Lung (tissue), 12 donors: ENCODE data around the gene FEN1. TPM values are rescaled to one million over a fixed set of nuclear protein-coding genes. Genes with fewer than 3 reads are reported as not detected.

Source experiments
- ATAC-seq: fragments of 200-7000 bp; cut with Tn5 transposase; one replicate; pipeline ENCODE4 v1.9.1; 2020; ENCODE audit warnings: moderate number of reproducible peaks; ENCODE audit not compliant: insufficient read depth, low FRiP score
- DNase-seq, 3 donors: peaks; one replicate each; pipeline ENCODE4 v3.0.0-alpha.2; 2013 to 2017
- H3K27ac ChIP-seq, 2 donors: one replicate each; pipeline ENCODE4 v1.5.1; 2013; ENCODE audit warnings: mild to moderate bottlenecking in 2 of 2, moderate library complexity in 2 of 2, control low read depth in 1 of 2, inconsistent platforms in 1 of 2, low read depth in 1 of 2, low read length in 1 of 2
- H3K27me3 ChIP-seq, 3 donors: one replicate each; pipeline ENCODE4 v1.5.1; 2013; ENCODE audit warnings: low read length in 2 of 3; ENCODE audit not compliant: control insufficient read depth in 3 of 3, insufficient read depth in 3 of 3
- H3K36me3 ChIP-seq, 4 donors: one replicate each; pipeline ENCODE4 v1.5.1; 2013; ENCODE audit warnings: low read length in 4 of 4, mild to moderate bottlenecking in 1 of 4, moderate library complexity in 1 of 4; ENCODE audit not compliant: control insufficient read depth in 4 of 4, insufficient read depth in 4 of 4
- H3K4me1 ChIP-seq, 5 donors: one replicate each; pipeline ENCODE4 v1.5.1; 2013; ENCODE audit warnings: low read length in 5 of 5, mild to moderate bottlenecking in 2 of 5, moderate library complexity in 1 of 5; ENCODE audit not compliant: control insufficient read depth in 5 of 5, insufficient read depth in 5 of 5
- H3K4me3 ChIP-seq: one replicate; pipeline ENCODE4 v1.5.1; 2013; ENCODE audit warnings: mild to moderate bottlenecking, control low read depth, moderate library complexity
- H3K9ac ChIP-seq, 2 donors: one replicate each; pipeline ENCODE4 v1.5.1; 2013; ENCODE audit warnings: low read length in 2 of 2, control low read depth in 1 of 2; ENCODE audit not compliant: insufficient read depth in 1 of 2
- H3K9me3 ChIP-seq, 4 donors: one replicate each; pipeline ENCODE4 v1.5.1; 2013; ENCODE audit warnings: low read length in 3 of 4, mild to moderate bottlenecking in 1 of 4, moderate library complexity in 1 of 4; ENCODE audit not compliant: control insufficient read depth in 4 of 4, insufficient read depth in 3 of 4
- CTCF ChIP-seq: IDR thresholded peaks from 2 replicates; pipeline ENCODE4 v1.5.1; 2012; ENCODE audit warnings: mild to moderate bottlenecking; ENCODE audit errors: control extremely low read depth, extremely low read depth
- WGBS, 2 donors: extraction: QIAGEN DNeasy Blood & Tissue Kit; methylation state at CpG; one replicate each; pipeline ENCODE4 v1.1.7; 2013; 5-methylcytosine and 5-hydroxymethylcytosine counted together
- polyA plus RNA-seq, 2 donors: library from polyadenylated mRNA; stranded (reverse); fragments of 200-250 nt; gene quantifications; one replicate each; pipeline ENCODE4 v1.2.1, GENCODE V29; 2013
- total RNA-seq, 2 donors: library from RNA; depleted of rRNA in 1 of 2; stranded (reverse); fragments of >200 nt in 1 of 2; gene quantifications; one replicate each; pipeline ENCODE4 v1.2.1, GENCODE V29; 2014 to 2021
- donor health status: control.
- donor health status: control.
- donor health status: Bipolar disorder and iron deficiency.
- donor health status: healthy.
- donor health status: DM: yes; HTN: yes; CAD: no.

Gene FEN1
- total and polyA plus RNA-seq, 4 donors, result 6.4 to 13.2 (median 10.2) TPM

- H3K27me3 ChIP-seq, result no peaks in the 10 kb centered on the region
- H3K27ac ChIP-seq, result peak within 1 kb of the TSS; percentile 96 to 98
- peak within 1 kb of the TSS; percentile 69 for H3K4me3 ChIP-seq
- WGBS, 2 donors, result 0 to 1% methylated on average over 69 to 73 of the region's 73 CpGs
- TF ChIP-seq CTCF, result peak; percentile 60
- DNase-seq (peak; percentile 95 to 97 (median 97)), ATAC-seq (peak; percentile 63)
- H3K36me3 ChIP-seq, result peaks cover 3 to 14% (median 7%) of the 10 kb centered on the region in 4 donors
- H3K9me3 ChIP-seq, result no peaks in the 10 kb centered on the region
- peak within 1 kb of the TSS; percentile 73 to 94 for H3K9ac ChIP-seq
- peaks cover 0 to 14% (median 2%) of the 10 kb centered on the region in 5 donors for H3K4me1 ChIP-seq
Measured at GRCh38 chr11:61816736-61817455, 24.2 kb downstream of the FEN1 start, which contains the start of gene FADS1. FADS1 (minus strand) TSS chr11:61817003; CDS start chr11:61816929, 74 bp downstream.

- Histone ChIP-seq H3K36me3 (peaks cover 0 to 7% (median 1%) of the 10 kb centered on the region in 4 donors), H3K4me1 (peaks cover 0 to 14% (median 2%) of the 10 kb centered on the region in 5 donors), H3K9ac (peak overlapping the region in 1 of 2 donors; percentile 65), H3K9me3 (no peaks in the 10 kb centered on the region), H3K4me3 (no peak overlapping the region), H3K27ac (peak overlapping the region; percentile 96 to 98), H3K27me3 (no peaks in the 10 kb centered on the region)
- no peak for TF ChIP-seq CTCF
- WGBS, 2 donors, result 64 to 82% methylated on average over 6 of the region's 6 CpGs
- DNase-seq (peak in 1 of 3 donors; percentile 10), ATAC-seq (no peak)
Measured at GRCh38 chr11:61817471-61818202, 24.9 kb downstream of the FEN1 start.

- whole genome bisulfite sequencing, 2 donors, result 92 to 97% methylated on average over 2 of the region's 2 CpGs
- Histone ChIP-seq H3K9me3 (no peaks in the 10 kb centered on the region), H3K9ac (no peak overlapping the region), H3K27ac (peak overlapping the region in 1 of 2 donors; percentile 41), H3K27me3 (no peaks in the 10 kb centered on the region), H3K4me3 (no peak overlapping the region), H3K36me3 (no peaks in the 10 kb centered on the region), H3K4me1 (peaks cover 0 to 9% (median 2%) of the 10 kb centered on the region in 5 donors)
- DNase-seq, result no peak
- no peak for ATAC-seq
- no peak for TF ChIP-seq CTCF
Measured at GRCh38 chr11:61820174-61820573, 27.5 kb downstream of the FEN1 start.
